HG03469 (cell line): ENCODE data around the gene FUOM.
A peak's percentile ranks its signal among the peaks of the same experiment; 100 is the strongest.
"Not testable (repeated sequence)": the region's sequence is repeated elsewhere in the genome, so short reads cannot be mapped to it uniquely, and the experiment has no call there.

ENCODE experiments used
- ATAC-seq: cut with Tn5 transposase; IDR thresholded peaks from one replicate; pipeline ENCODE4 v1.9.1; 2021; ENCODE audit warnings: mild to moderate bottlenecking, moderate library complexity, moderate number of reproducible peaks; ENCODE audit not compliant: unreplicated experiment

Gene FUOM

GRCh38 chr10:133388973-133389818 is 31.4 kb upstream of the FUOM start:
- ATAC-seq = peak; percentile 81

DNA sequence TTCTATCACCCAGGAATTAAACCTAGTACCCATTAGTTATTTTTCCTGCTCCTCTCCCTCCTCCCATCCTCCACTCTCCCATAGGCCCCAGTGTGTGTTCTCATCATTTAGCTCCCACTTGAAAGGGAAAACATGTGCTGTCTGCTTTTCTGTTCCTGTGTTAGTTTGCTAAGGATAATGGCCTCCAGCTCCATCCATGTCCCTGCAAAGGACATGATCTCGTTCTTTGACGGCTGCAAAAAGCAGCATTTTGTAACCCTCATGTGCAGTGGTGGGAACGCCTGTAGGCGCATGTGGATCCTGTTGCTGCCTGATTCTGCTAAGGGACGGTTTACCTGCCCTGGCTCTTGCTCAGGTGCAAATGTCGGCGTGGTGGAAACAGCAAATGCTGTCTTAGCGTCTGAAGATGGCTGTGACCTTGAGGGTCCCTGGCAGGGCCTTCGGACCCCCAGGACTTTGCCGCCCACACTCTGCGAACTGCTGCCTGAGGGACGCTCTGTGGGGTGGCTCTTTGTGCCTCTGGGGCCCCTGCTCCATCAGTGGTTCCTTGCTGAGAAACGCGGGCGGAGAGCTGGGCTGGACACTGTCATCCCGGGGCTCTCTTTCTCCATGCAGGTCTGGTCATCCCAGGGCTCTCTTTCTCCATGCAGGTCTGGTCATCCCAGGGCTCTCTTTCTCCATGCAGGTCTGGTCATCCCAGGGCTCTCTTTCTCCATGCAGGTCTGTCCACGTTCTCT is 30.6 kb upstream of the FUOM start:
- ATAC-seq = no peak

- not testable (repeated sequence) for ATAC-seq
Observed at GRCh38 chr10:133386951-133387350, 29.1 kb upstream of the FUOM start.

DNA sequence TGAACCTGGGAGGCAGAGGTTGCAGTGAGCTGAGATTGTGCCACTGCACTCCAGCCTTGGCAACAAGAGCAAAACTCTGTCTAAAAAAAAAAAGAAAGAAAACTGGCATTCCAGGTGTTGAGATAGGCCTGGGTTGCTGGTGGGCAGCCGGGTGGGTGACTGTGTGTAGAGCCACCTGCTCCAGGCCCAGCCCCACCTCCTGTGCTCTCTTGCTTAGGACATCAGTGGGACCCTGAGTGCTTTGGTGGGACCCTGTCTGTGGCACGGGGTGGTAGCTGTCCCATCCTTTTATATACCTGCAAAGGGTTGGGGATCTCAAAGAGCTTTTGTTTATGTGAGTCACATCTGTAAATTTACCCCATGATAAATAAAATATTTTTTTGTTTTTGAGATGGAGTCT is 27.4 kb upstream of the FUOM start:
- no peak for ATAC-seq

- no peak for ATAC-seq
Observed at GRCh38 chr10:133384071-133384470, 26.3 kb upstream of the FUOM start.

GRCh38 chr10:133383551-133383950 is 25.7 kb upstream of the FUOM start:
- no peak for ATAC-seq

DNA sequence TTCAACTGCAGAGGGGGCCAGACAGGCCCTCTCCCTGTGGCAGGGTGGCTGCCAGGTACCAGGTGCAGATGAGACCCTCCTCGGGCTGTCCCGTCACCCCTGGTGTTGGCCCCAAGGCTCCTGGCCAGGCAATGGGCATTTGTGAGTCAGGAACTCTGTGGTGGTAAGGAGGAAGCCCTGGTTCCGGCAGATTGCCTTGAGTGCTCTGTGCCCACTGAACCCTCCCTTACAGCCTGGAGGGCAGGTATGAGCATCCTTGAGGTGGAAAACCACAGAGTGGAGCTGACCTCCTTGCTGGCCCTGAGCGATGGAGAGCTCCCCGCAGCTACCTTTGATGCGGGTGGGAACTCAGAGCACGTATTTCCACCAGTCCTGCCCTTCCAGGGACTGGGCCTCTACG is 23.2 kb upstream of the FUOM start:
- no peak for ATAC-seq

GRCh38 chr10:133379801-133380666 is 22.2 kb upstream of the FUOM start:
- no peak for ATAC-seq

DNA sequence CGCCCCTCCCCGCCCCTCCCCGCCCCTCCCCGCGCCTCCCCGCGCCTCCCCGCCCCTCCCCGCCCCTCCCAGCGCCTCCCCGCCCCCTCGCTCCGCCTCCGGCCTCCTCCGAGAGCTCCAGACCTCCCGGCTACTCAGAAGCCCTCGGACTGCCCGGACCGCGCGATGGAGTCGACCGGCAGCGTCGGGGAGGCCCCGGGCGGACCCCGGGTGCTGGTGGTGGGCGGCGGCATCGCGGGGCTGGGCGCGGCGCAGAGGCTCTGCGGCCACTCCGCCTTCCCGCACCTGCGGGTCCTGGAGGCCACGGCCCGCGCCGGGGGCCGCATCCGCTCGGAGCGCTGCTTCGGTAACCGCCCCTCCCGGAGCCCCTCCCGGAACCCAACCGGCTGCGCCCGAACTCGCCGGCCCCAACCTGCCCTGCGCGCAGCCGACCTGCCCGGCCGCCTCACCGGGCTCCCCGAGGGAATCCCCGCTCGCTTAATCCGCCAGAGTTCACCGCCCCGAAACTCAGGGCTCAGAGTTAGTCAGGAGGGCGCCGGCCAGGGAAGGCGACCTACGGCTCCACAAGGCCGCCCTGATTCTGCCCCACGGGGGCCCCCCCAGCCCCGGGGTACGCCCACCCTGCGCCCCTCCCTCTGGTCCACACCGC is 21.5 kb upstream of the FUOM start, which contains the start of gene PAOX:
Gene PAOX, plus strand, starts transcription at position 111 of the 649 bp plus-strand sequence. Its CDS starts 55 bp downstream, at position 166.
- ATAC-seq = no peak

DNA sequence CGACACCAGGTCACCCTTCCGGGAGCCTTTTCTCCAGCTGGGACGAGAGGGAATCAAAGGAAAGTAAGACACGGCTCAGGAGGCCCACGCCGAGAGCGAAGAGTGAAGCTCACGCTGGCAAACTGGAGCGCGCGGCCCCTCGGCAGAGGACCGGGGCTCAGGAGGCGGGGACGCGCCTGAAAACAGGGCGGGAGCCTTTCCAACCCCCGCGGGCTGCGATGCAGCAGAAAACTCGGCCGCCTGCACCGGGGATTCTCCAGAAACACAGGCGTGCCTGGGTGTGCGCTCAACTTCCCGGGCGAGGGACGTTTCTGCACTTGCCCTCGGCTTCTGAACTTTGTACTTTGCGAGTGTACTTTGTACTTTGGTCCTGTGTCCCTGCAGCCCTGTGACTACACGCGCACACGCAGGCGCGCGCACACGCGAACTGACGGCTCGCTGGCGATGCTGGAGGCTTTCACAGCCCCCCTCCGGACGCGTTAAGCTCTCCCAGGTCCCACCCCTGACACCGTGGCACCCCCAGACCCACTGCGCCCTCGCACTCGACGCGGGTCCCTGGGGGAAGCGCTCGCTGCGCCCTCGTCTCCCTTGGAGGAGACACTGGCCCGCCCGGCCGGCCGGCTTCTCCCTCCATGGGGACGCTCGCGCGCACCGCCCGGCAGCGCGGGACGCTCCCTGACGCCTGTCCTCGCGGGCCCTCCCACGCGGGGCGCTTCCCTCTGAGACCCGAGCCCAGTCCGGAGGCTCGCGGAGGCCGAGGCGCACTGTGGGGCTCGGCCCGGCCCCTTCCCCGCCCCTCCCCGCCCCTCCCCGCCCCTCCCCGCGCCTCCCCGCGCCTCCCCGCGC is 20.7 kb upstream of the FUOM start:
- no peak for ATAC-seq

- no peak for ATAC-seq
Observed at GRCh38 chr10:133377818-133378250, 20.0 kb upstream of the FUOM start.

DNA sequence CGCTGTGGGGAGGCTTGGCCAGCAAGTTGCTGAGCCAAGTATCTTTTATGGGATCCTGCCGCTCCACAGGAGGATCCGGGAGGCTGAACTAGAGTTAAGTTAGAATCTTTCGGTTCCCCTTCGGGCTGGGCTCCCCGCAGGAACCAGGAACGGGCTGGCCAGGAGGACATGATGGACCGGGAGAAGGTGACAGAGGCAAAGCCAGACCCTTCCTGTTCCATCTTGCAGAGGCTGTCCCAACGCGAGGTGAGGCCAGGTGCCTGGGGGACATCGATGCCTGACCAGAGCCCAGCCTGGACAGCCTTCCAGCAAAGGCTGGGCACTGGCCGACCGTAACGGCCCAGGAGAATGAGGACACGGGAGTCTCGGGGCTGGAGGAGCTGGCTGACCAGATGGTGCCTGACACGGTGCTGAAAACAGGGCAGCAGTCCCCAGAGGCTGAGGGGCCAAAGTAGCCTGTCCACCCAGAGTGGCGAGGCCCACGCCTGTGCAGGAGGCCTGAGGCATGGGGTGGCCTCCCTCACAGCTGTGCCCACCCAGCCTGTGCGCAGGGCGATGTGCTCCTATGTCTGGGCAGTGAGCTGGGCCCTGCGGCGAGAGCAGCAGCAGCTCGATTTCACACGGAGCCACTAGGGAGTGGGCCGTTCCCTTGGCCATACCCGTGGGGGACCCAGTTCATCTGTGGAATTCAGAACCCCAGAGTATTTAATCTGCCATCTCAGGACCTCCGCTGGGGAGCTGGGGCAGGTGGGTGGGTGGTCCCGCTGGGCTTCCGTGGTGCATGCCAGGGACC is 19.4 kb upstream of the FUOM start:
- no peak for ATAC-seq

- ATAC-seq = not testable (repeated sequence)
Observed at GRCh38 chr10:133376183-133376582, 18.4 kb upstream of the FUOM start.

DNA sequence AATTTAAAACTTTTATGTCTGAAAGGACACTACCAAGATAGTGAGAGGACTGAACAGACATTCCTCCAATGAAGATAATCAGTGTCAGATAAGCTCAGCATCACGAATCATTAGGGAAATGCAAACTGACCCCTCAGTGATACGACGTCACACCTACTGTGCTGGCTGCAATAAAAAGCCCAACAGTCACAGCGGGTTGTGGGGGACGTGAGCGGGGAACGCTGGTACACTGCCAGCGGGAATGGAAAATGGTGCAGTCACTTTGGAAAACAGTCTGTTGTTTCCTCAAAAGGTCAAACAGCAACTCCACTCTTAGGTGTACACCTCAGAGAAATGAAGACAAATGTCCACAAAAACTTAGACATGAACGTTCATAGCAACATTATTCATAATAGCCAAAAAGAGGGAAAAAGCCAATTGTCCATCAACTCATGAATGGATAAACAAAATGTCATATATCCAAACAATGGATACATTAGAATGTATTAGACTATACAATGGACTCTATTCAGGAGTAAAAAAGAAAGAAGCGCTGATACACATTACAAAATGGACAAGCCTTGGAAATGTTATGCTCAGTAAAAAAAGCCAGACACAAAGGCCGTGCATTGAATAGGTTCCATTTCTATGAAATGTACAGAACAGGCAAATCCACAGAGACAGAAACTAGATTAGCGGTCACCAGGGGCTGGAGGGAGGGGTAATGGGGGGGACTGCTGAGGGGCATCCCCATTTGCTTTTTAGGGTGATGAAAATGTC is 17.7 kb upstream of the FUOM start:
- no peak for ATAC-seq

DNA sequence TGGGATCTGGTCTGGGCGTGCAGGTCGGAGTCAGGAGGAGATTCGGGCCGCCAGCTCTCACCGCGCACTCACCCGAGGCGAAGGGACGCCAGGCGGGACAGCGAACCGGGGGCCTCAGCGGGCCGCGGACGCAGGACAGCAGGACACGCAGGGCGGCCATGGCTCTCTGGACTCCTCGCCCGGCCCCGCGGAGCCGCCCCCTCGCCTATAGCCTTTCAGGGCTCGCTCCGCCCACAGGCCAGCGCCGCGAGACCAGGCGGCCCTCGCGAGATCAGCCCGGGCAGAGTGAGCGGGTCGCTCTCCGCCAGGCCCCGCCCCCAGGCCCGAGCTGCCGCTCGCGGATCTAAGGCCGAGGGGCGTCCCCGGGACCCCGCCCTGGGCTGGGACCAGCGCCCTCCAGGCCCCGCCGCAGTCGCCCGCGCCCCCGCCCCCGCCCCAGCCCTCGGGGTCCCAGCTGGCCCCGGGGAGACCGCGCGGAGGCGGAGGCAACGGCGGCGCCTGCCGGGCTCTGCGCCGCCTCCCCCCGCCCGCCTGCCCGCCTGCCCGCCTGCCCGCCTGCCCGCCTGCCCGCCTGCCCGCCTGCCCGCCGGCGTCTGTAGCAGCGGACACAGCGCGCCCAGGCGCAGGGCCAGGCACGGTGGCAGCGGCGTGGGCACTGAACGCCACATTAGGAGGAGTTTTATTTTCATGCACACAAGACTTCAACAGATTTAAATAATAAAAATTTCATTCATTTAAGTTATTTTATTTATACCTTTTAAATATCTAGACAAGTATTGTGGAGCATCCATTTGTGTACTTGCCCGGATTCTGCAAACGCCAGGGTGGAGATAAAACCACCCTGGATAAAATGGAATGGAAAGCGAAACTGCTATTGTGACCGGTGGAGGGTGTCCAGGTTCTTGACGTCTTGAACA is 15.6 kb upstream of the FUOM start, which contains the start of gene ECHS1:
Gene ECHS1, minus strand, starts transcription at position 181 of the 917 bp plus-strand sequence. Its CDS starts 21 bp downstream, at position 160.
- peak; percentile 94 for ATAC-seq

GRCh38 chr10:133372507-133372906 is 14.7 kb upstream of the FUOM start:
- ATAC-seq = no peak
